HEK293T (cell line): ENCODE data around the gene MAGI2.

ENCODE experiments used
- ARNT ChIP-seq: fragments of 450-650 bp; IDR thresholded peaks from 2 replicates; pipeline ENCODE4 v1.6.1; 2017; ENCODE audit warnings: mild to moderate bottlenecking
- PKNOX1 ChIP-seq: fragments of 450-650 bp; IDR thresholded peaks from 2 replicates; pipeline ENCODE4 v1.6.1; 2016
- SP1 ChIP-seq: fragments of 450-650 bp; IDR thresholded peaks from 2 replicates; pipeline ENCODE4 v1.6.1; 2017

- TF ChIP-seq SP1 (no peak), PKNOX1 (no peak), ARNT (no peak)
These were observed 1282.7 kb downstream of the MAGI2 start for GRCh38 chr7:78170815-78171214.
